HepG2 (cell line): ENCODE measurements around the gene ADI1. TPM values are rescaled to one million over a fixed set of nuclear protein-coding genes. Genes with fewer than 3 reads are reported as not detected.

Experiments
- ARNT2 ChIP-seq: sonication (generic); formaldehyde crosslinking; IDR thresholded peaks from 2 replicates; pipeline ENCODE4 v1.8.0; 2022; ENCODE audit warnings: mild to moderate bottlenecking, low read depth, missing genetic modification reagents, moderate library complexity
- FOXP1 ChIP-seq, 2 experiments: fragments of 450-650 bp in 1 of 2; IDR thresholded peaks; 2 replicates each; pipeline ENCODE4 v1.6.1; 2017 to 2018; ENCODE audit warnings: antibody characterized with exemption in 1 of 2
- FUBP1 ChIP-seq: sonication (generic); formaldehyde crosslinking; IDR thresholded peaks from 2 replicates; pipeline ENCODE4 v1.5.1; 2020; ENCODE audit warnings: missing genetic modification reagents, mild to moderate bottlenecking, borderline replicate concordance
- HINFP ChIP-seq: sonication (generic); formaldehyde crosslinking; IDR thresholded peaks from 2 replicates; pipeline ENCODE4 v1.4.0; 2020; ENCODE audit warnings: low read depth, mild to moderate bottlenecking, missing genetic modification reagents
- IRF9 ChIP-seq: sonication (generic); formaldehyde crosslinking; IDR thresholded peaks from 2 replicates; pipeline ENCODE4 v1.8.0; 2022; ENCODE audit warnings: missing genetic modification reagents, mild to moderate bottlenecking, borderline replicate concordance
- JUN ChIP-seq: sonication (generic); formaldehyde crosslinking; IDR thresholded peaks from 2 replicates; pipeline ENCODE4 v1.4.0; 2020; ENCODE audit warnings: mild to moderate bottlenecking, missing genetic modification reagents
- KDM2A ChIP-seq: sonication (generic); formaldehyde crosslinking; IDR thresholded peaks from 2 replicates; pipeline ENCODE4 v1.4.0; 2020; ENCODE audit warnings: low read depth, missing genetic modification reagents, borderline replicate concordance
- MATR3 ChIP-seq: sonication (generic); formaldehyde crosslinking; IDR thresholded peaks from 2 replicates; pipeline ENCODE4 v1.4.0; 2020; ENCODE audit warnings: missing genetic modification reagents
- NPAS2 ChIP-seq: sonication (generic); formaldehyde crosslinking; IDR thresholded peaks from 2 replicates; pipeline ENCODE4 v1.8.0; 2022; ENCODE audit warnings: mild to moderate bottlenecking, missing genetic modification reagents, borderline replicate concordance
- RBM22 ChIP-seq: fragments of 200-400 bp; formaldehyde crosslinking; optimal IDR thresholded peaks from 2 replicates; pipeline ENCODE3; 2017; ENCODE audit warnings: mild to moderate bottlenecking, low read length, moderate library complexity
- SYNCRIP ChIP-seq: fragments of 200-400 bp; formaldehyde crosslinking; IDR thresholded peaks from 2 replicates; pipeline ENCODE4 v1.6.1; 2018; ENCODE audit warnings: mild to moderate bottlenecking, low read depth, low read length; ENCODE audit not compliant: insufficient read depth
- ZBTB7A ChIP-seq: sonication (generic); formaldehyde crosslinking; IDR thresholded peaks from 2 replicates; pipeline ENCODE4 v1.8.0; 2022; ENCODE audit warnings: mild to moderate bottlenecking, missing genetic modification reagents
- ZNF569 ChIP-seq: sonication (generic); formaldehyde crosslinking; IDR thresholded peaks from 2 replicates; pipeline ENCODE4 v1.5.0; 2020; ENCODE audit warnings: mild to moderate bottlenecking, missing genetic modification reagents, moderate library complexity, borderline replicate concordance
- ZNF703 ChIP-seq: sonication (generic); formaldehyde crosslinking; IDR thresholded peaks from 2 replicates; pipeline ENCODE4 v1.5.1; 2020; ENCODE audit warnings: missing genetic modification reagents, mild to moderate bottlenecking, moderate library complexity, borderline replicate concordance
- ZNF746 ChIP-seq: sonication (generic); formaldehyde crosslinking; IDR thresholded peaks from 2 replicates; pipeline ENCODE4 v1.8.0; 2022; ENCODE audit warnings: mild to moderate bottlenecking, missing genetic modification reagents
- ZNF768 ChIP-seq: sonication (generic); formaldehyde crosslinking; IDR thresholded peaks from 2 replicates; pipeline ENCODE4 v1.4.0; 2020; ENCODE audit warnings: missing genetic modification reagents
- polyA plus RNA-seq, 8 experiments: library from polyadenylated mRNA; depleted of rRNA in 3 of 8; stranded (reverse) in 7 of 8; unstranded in 1 of 8; fragments of >200 nt; fragmentation: Illumina TruSeq in 4 of 8; extraction: Trizol in 4 of 8; gene quantifications; 2 replicates each; pipeline versions ENCODE4 v1.2.1 to v1.2.3, GENCODE V29; 2011 to 2016; ENCODE audit warnings: low read depth in 4 of 8, missing spikeins in 1 of 8, mixed read lengths in 1 of 8; ENCODE audit not compliant: insufficient read depth in 1 of 8
- total RNA-seq, 5 experiments: library from RNA; depleted of rRNA; stranded (reverse); fragments of >200 nt; fragmentation: Illumina TruSeq; extraction: Trizol; gene quantifications; 2 replicates each; pipeline ENCODE4 v1.2.3, GENCODE V29; 2016; ENCODE audit warnings: low read depth in 1 of 5
- TF ChIP-seq, protein P1 (sequence below): sonication (generic); formaldehyde crosslinking; IDR thresholded peaks from 2 replicates; pipeline ENCODE4 v1.8.1; 2023; ENCODE audit warnings: mild to moderate bottlenecking, moderate library complexity, missing genetic modification reagents
- TF ChIP-seq, protein P2 (sequence below): sonication (generic); formaldehyde crosslinking; IDR thresholded peaks from 2 replicates; pipeline ENCODE4 v1.9.0; 2021; ENCODE audit warnings: missing genetic modification reagents, borderline replicate concordance
- TF ChIP-seq, protein P3 (sequence below): sonication (generic); formaldehyde crosslinking; IDR thresholded peaks from 2 replicates; pipeline ENCODE4 v1.4.0; 2020; ENCODE audit warnings: missing genetic modification reagents

Gene ADI1
- total and polyA plus RNA-seq, 2 of the 13 experiments (the other 11 are each of a cell fraction or from before 2014, with no cell fraction given): 28.7 to 123 TPM

DNA sequence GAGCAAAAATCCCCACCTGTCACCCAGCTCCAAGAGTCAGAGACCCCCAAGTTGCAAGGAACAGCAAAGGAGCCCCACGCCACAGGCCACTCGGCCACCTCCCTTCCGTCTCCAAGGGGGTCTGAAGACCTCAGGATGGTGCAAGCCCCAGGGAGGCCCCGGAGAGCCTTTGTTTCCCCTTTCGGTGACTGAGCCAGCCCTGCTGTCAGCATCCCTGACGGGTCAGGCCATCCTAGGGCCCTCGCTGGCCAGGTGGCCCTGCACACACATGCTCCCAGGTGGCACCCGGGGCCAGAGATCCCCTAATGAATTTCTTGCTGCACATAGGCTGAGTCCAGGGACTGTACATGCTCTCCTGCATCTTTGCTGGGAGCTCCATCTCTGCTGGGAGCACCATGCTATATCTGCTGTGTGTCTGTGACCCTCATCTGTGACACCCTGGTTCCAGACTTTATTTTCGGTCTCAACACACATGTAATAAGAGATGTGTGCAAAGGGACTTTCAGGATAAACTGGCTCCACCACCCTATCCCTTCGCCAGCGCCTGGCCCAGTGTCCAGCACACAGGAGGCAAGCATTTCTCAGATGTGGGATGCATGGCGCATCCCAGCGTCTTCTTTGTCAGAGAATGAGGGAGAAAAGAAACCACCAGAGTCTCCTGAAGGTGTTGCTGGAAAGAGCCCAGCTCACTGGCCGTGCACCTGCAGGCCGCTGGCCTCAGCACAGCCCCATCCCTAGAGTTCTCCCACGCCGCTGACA lies 27.4 kb downstream of the ADI1 start (continued):
- TF ChIP-seq ZNF703 (CRISPR knock-in tag): no peak
- TF ChIP-seq KDM2A (CRISPR knock-in tag): peak; percentile 14; the same call in 1 of the 2 replicates
- no peak for TF ChIP-seq RBM22
- no peak for TF ChIP-seq ZNF768 (CRISPR knock-in tag)
- TF ChIP-seq FUBP1: no peak
- TF ChIP-seq, protein P1, sequence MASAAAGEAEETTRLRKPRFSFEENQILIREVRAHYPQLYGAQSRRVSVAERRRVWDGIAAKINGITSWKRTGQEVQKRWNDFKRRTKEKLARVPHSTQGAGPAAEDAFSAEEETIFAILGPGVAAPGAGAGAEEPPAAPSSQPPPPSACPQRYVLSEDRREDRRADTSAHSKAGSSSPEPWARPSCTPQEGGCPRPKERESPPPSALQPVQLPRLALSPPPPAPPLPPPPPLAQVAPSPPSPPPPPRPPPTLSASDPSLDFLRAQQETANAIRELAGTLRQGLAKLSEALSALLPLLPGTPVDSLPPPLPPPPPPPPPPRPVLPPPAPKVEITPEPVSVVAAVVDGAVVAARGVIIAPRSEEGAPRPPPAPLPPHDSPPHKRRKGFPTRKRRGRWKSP (CRISPR knock-in tag): peak; percentile 38; the same call in 1 of the 2 replicates
- TF ChIP-seq JUN (CRISPR knock-in tag): no peak
- TF ChIP-seq, protein P2, sequence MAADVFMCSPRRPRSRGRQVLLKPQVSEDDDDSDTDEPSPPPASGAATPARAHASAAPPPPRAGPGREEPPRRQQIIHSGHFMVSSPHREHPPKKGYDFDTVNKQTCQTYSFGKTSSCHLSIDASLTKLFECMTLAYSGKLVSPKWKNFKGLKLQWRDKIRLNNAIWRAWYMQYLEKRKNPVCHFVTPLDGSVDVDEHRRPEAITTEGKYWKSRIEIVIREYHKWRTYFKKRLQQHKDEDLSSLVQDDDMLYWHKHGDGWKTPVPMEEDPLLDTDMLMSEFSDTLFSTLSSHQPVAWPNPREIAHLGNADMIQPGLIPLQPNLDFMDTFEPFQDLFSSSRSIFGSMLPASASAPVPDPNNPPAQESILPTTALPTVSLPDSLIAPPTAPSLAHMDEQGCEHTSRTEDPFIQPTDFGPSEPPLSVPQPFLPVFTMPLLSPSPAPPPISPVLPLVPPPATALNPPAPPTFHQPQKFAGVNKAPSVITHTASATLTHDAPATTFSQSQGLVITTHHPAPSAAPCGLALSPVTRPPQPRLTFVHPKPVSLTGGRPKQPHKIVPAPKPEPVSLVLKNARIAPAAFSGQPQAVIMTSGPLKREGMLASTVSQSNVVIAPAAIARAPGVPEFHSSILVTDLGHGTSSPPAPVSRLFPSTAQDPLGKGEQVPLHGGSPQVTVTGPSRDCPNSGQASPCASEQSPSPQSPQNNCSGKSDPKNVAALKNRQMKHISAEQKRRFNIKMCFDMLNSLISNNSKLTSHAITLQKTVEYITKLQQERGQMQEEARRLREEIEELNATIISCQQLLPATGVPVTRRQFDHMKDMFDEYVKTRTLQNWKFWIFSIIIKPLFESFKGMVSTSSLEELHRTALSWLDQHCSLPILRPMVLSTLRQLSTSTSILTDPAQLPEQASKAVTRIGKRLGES (CRISPR knock-in tag): no peak
- TF ChIP-seq FOXP1 (IDR thresholded peaks at IDR 0.05): no peak
- no peak for TF ChIP-seq FOXP1 (CRISPR knock-in tag; IDR thresholded peaks at IDR 0.05)
- no peak for TF ChIP-seq MATR3
- no peak for TF ChIP-seq ZBTB7A
- TF ChIP-seq SYNCRIP: no peak
- no peak for TF ChIP-seq ZNF569
- TF ChIP-seq ARNT2 (CRISPR knock-in tag): no peak
- TF ChIP-seq ZNF746 (CRISPR knock-in tag): no peak
- TF ChIP-seq HINFP (CRISPR knock-in tag): no peak
- TF ChIP-seq, protein P3, sequence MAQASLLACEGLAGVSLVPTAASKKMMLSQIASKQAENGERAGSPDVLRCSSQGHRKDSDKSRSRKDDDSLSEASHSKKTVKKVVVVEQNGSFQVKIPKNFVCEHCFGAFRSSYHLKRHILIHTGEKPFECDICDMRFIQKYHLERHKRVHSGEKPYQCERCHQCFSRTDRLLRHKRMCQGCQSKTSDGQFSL (CRISPR knock-in tag): no peak
- TF ChIP-seq NPAS2 (CRISPR knock-in tag): no peak
- 0 out of 2 replicates have a peak, but pooled peaks have one; percentile 67 for TF ChIP-seq IRF9 (CRISPR knock-in tag)
